K562 (cell line): ENCODE data around the gene GPER1. TPM values are rescaled to one million over a fixed set of nuclear protein-coding genes. Genes with fewer than 3 reads are reported as not detected.
"Not testable (repeated sequence)": the region's sequence is repeated elsewhere in the genome, so short reads cannot be mapped to it uniquely, and the experiment has no call there.

Experiments
- ATAC-seq: fragments of 200-7000 bp; cut with Tn5 transposase; 3 replicates; pipeline ENCODE4 v1.9.1; 2020; ENCODE audit warnings: moderate library complexity
- BruUV-seq: library from RNA; stranded (reverse); fragments of 400-500 nt; replicated peaks from 2 replicates; lab custom pipeline; 2021; lab: Mats Ljungman, UMichigan
- CTCF ChIA-PET: fragments of 300-600 bp; formaldehyde crosslinking; extraction: SDS; loops from one replicate; lab custom pipeline; 2021; ENCODE audit warnings: low intra/inter-chr PET ratio; lab: Yijun Ruan, JAX
- POLR2A ChIA-PET: fragments of 300-600, 350-650 bp; sonication (Branson Sonifier 250); formaldehyde crosslinking; extraction: SDS; loops from one replicate; lab custom pipeline; 2021; ENCODE audit warnings: antibody characterized with exemption, inconsistent platforms; lab: Yijun Ruan, JAX
- DNase-seq, 4 experiments: peaks; one replicate each; pipeline versions ENCODE4 v3.0.0 to v3.0.0-alpha.2; 2011 to 2018; ENCODE audit warnings: low spot score in 3 of 4, mixed read lengths in 3 of 4; ENCODE audit errors: extremely low read depth in 1 of 4
- FAIRE-seq: peaks from 2 replicates; lab custom pipeline; 2011; peaks lifted over from hg19 to GRCh38; lab: Jason Lieb, UNC
- H2AFZ ChIP-seq: 2 replicates; pipeline ENCODE4 v1.6.0; 2011; ENCODE audit warnings: low read depth, low read length, control low read depth, inconsistent platforms
- H3K27ac ChIP-seq: fragments of 200-600 bp; 3 replicates; pipeline ENCODE4 v1.8.0; 2011; ENCODE audit warnings: low read depth, mild to moderate bottlenecking, control low read depth, inconsistent platforms, low read length, moderate library complexity, mixed read lengths; ENCODE audit errors: extremely low read depth
- H3K27me3 ChIP-seq, 2 experiments: fragments of 300-600 bp in 1 of 2; 2 replicates in 1 of 2; 3 replicates in 1 of 2; pipeline versions ENCODE4 v1.6.0 to v1.8.0; 2011; ENCODE audit warnings: inconsistent platforms in 2 of 2, low read length in 2 of 2, mild to moderate bottlenecking in 1 of 2, mixed read lengths in 1 of 2, moderate library complexity in 1 of 2; ENCODE audit not compliant: control insufficient read depth in 2 of 2, insufficient read depth in 2 of 2
- H3K36me3 ChIP-seq: fragments of 300-600 bp; 3 replicates; pipeline ENCODE4 v1.8.0; 2011; ENCODE audit warnings: mild to moderate bottlenecking, low read length, inconsistent platforms; ENCODE audit not compliant: control insufficient read depth, insufficient read depth
- H3K4me1 ChIP-seq, 2 experiments: fragments of 200-600 bp in 1 of 2; replicated peaks in 1 of 2; 2 replicates in 1 of 2; 3 replicates in 1 of 2; pipeline versions ENCODE4 v1.5.1 to v1.8.0; 2011; ENCODE audit warnings: inconsistent platforms in 2 of 2, low read length in 2 of 2, mild to moderate bottlenecking in 1 of 2, mixed read lengths in 1 of 2, moderate library complexity in 1 of 2; ENCODE audit not compliant: control insufficient read depth in 2 of 2, insufficient read depth in 2 of 2
- H3K4me2 ChIP-seq: 2 replicates; pipeline ENCODE4 v1.6.1; 2011; ENCODE audit warnings: low read length, control low read depth, inconsistent platforms, mixed read lengths; ENCODE audit not compliant: insufficient read depth
- H3K4me3 ChIP-seq: fragments of 200-600 bp; sonication (generic), shearing (Covaris generic); 2 replicates; pipeline ENCODE4 v1.5.1; 2016; ENCODE audit warnings: control low read depth, inconsistent platforms
- H3K79me2 ChIP-seq: fragments of 200-600 bp; 3 replicates; pipeline ENCODE4 v1.8.0; 2011; ENCODE audit warnings: low read length, inconsistent platforms; ENCODE audit not compliant: control insufficient read depth, insufficient read depth
- H3K9ac ChIP-seq, 2 experiments: 2 replicates each; pipeline versions ENCODE4 v1.6.0 to v1.6.1; 2011; ENCODE audit warnings: low read depth in 2 of 2, low read length in 2 of 2, control low read depth in 1 of 2, inconsistent platforms in 1 of 2, mild to moderate bottlenecking in 1 of 2, mixed read lengths in 1 of 2; ENCODE audit not compliant: insufficient read depth in 1 of 2
- H3K9me1 ChIP-seq: one replicate; pipeline ENCODE4 v1.6.0; 2011; ENCODE audit warnings: inconsistent platforms, mild to moderate bottlenecking, low read length, moderate library complexity; ENCODE audit not compliant: control insufficient read depth, insufficient read depth
- H3K9me3 ChIP-seq: replicated peaks from 2 replicates; pipeline ENCODE4 v1.5.1; 2011; ENCODE audit warnings: low read depth, low read length, inconsistent platforms; ENCODE audit not compliant: control insufficient read depth, insufficient read depth
- H4K20me1 ChIP-seq: replicated peaks from 2 replicates; pipeline ENCODE4 v1.6.1; 2011; ENCODE audit warnings: low read length, inconsistent platforms, mixed read lengths; ENCODE audit not compliant: control insufficient read depth, insufficient read depth
- CEBPG ChIP-seq, 3 experiments: fragments of 200-800 bp in 1 of 3; sonication (Bioruptor generic) in 1 of 3; sonication (generic) in 1 of 3; formaldehyde crosslinking in 1 of 3; IDR thresholded peaks in 2 of 3; conservative IDR thresholded peaks in 1 of 3; 2 replicates each; pipeline versions ENCODE4 v1.6.1 to v1.8.0; 2016 to 2022; ENCODE audit warnings: missing compliant biosample characterization in 2 of 3, missing genetic modification characterization in 2 of 3, mild to moderate bottlenecking in 1 of 3, missing genetic modification reagents in 1 of 3
- CREB1 ChIP-seq, 2 experiments: sonication (generic) in 1 of 2; formaldehyde crosslinking in 1 of 2; IDR thresholded peaks; 2 replicates each; pipeline versions ENCODE4 v1.6.1 to v1.8.0; 2012 to 2022; ENCODE audit warnings: inconsistent platforms in 1 of 2, mild to moderate bottlenecking in 1 of 2, missing genetic modification reagents in 1 of 2, moderate library complexity in 1 of 2
- CUX1 ChIP-seq: fragments of 200-800 bp; sonication (Bioruptor generic); IDR thresholded peaks from 2 replicates; pipeline ENCODE4 v1.6.1; 2016; ENCODE audit warnings: missing genetic modification characterization, missing compliant biosample characterization
- EGR1 ChIP-seq: fragments of 450-650 bp; conservative IDR thresholded peaks from 2 replicates; pipeline ENCODE4 v1.6.1; 2017; ENCODE audit warnings: mild to moderate bottlenecking
- WGBS: fragments of 100-300 bp; shearing (Covaris generic); methylation state at CpG from one replicate; pipeline ENCODE4 v1.1.6; 2016; ENCODE audit warnings: low coverage, mixed read lengths; ENCODE audit not compliant: insufficient coverage; ENCODE audit errors: missing lambda C conversion rate; 5-methylcytosine and 5-hydroxymethylcytosine counted together
- in situ Hi-C: fragments of 300-500 bp; cut with MboI; formaldehyde crosslinking; loops from 4 replicates; pipeline ENCODE4 v1.15.0; 2018; ENCODE audit warnings: inconsistent platforms, mixed read lengths
- intact Hi-C: fragments of 100-400 bp; cut with micrococcal nuclease; formaldehyde crosslinking; loops from 2 replicates; pipeline ENCODE4 v1.14.2; 2022
- polyA plus RNA-seq, 8 experiments: library from polyadenylated mRNA; depleted of rRNA in 4 of 8; stranded (reverse) in 5 of 8; unstranded in 3 of 8; fragments of >200 nt; fragmentation: Nextera tagmentation in 2 of 8; fragmentation: Illumina TruSeq in 1 of 8; extraction: Ambion mirVana in 2 of 8; extraction: Trizol in 1 of 8; gene quantifications; 2 replicates each; pipeline versions ENCODE4 v1.2.1 to v1.2.3, GENCODE V29; 2011 to 2014; ENCODE audit warnings: inconsistent platforms in 1 of 8, missing spikeins in 1 of 8
- total RNA-seq, 7 experiments: library from RNA; depleted of rRNA in 6 of 7; stranded (reverse); fragments of >200 nt in 6 of 7; fragmentation: Illumina TruSeq in 2 of 7; extraction: Trizol in 2 of 7; gene quantifications; 2 replicates each; pipeline versions ENCODE4 v1.2.1 to v1.2.3, GENCODE V29; 2011 to 2021; ENCODE audit warnings: low replicate concordance in 1 of 7

The GPER1 gene
- total and polyA plus RNA-seq, 9 of the 15 experiments (the other 6 are each of a cell fraction or from before 2014, with no cell fraction given): 0.04 to 0.09 (median 0.08) TPM; not detected in 6

- no peak for TF ChIP-seq CUX1
Observed at GRCh38 chr7:1114505-1114904, 26.6 kb downstream of the GPER1 start (continued).

- H3K4me3 ChIP-seq; H2AFZ ChIP-seq; FAIRE-seq; H3K9me3 ChIP-seq; CTCF ChIA-PET; ATAC-seq; H3K9me1 ChIP-seq; H3K27me3 ChIP-seq; in situ Hi-C loops; intact Hi-C loops; DNase-seq; BruUV-seq; H3K4me2 ChIP-seq; H3K27ac ChIP-seq; H4K20me1 ChIP-seq; H3K9ac ChIP-seq; H3K36me3 ChIP-seq; TF ChIP-seq CEBPG, CREB1 (CRISPR knock-in tag; IDR thresholded peaks at IDR 0.05): not testable (repeated sequence)
- WGBS: 95% methylated on average over 39 of the region's 44 CpGs
- Histone ChIP-seq H3K4me1 (peaks cover 0 to 15% of the 10 kb centered on the region in 2 experiments; a peak in 2 of 5 replicates), H3K79me2 (peaks cover 15% of the 10 kb centered on the region)
- POLR2A ChIA-PET: interaction anchor here (0.6 to 0.7 kb wide), 3 partner anchors 16 to 438 kb away, joined by 3 to 5 read pairs (median 4); no protein-coding TSS in a partner anchor
- TF ChIP-seq CEBPG (tag; conservative IDR thresholded peaks at IDR 0.05 in 1 of 2, IDR thresholded peaks at IDR 0.05 in 1 of 2) (peak in 1 of 2 experiments; percentile 60; a peak in 2 of 4 replicates), CREB1 (IDR thresholded peaks at IDR 0.05) (peak; percentile 50; the same call in 1 of the 2 replicates), EGR1 (peak; percentile 76)
Observed at GRCh38 chr7:1115171-1116045, 27.5 kb downstream of the GPER1 start.

GRCh38 chr7:1116383-1117008, 28.6 kb downstream of the GPER1 start:
- POLR2A ChIA-PET: interaction anchor here (0.7 kb wide), 1 partner anchor 20 kb away, joined by 3 read pairs; no protein-coding TSS in a partner anchor
- H3K27me3 ChIP-seq, H3K9me1 ChIP-seq, ATAC-seq, H3K36me3 ChIP-seq, CTCF ChIA-PET, in situ Hi-C loops, H3K9me3 ChIP-seq, intact Hi-C loops, H2AFZ ChIP-seq, BruUV-seq, H3K9ac ChIP-seq, DNase-seq, H3K27ac ChIP-seq, FAIRE-seq, H3K4me2 ChIP-seq, H3K4me3 ChIP-seq, H4K20me1 ChIP-seq: not testable (repeated sequence)
- H3K79me2 ChIP-seq: peaks cover 22% of the 10 kb centered on the region
- WGBS: 96% methylated on average over 24 of the region's 49 CpGs
- H3K4me1 ChIP-seq: peaks cover 0 to 12% of the 10 kb centered on the region in 2 experiments; a peak in 2 of 5 replicates
